ENCODE data around the gene DIP2B. TPM values are rescaled to one million over a fixed set of nuclear protein-coding genes. Genes with fewer than 3 reads are reported as not detected.

The DIP2B gene
- total RNA-seq, 4 donors from 2014 or later, result 27.9 to 31.8 (median 29.8) TPM

GRCh38 chr12:50739611-50740010 is 234.8 kb downstream of the DIP2B start:
- TF ChIP-seq, protein P1, sequence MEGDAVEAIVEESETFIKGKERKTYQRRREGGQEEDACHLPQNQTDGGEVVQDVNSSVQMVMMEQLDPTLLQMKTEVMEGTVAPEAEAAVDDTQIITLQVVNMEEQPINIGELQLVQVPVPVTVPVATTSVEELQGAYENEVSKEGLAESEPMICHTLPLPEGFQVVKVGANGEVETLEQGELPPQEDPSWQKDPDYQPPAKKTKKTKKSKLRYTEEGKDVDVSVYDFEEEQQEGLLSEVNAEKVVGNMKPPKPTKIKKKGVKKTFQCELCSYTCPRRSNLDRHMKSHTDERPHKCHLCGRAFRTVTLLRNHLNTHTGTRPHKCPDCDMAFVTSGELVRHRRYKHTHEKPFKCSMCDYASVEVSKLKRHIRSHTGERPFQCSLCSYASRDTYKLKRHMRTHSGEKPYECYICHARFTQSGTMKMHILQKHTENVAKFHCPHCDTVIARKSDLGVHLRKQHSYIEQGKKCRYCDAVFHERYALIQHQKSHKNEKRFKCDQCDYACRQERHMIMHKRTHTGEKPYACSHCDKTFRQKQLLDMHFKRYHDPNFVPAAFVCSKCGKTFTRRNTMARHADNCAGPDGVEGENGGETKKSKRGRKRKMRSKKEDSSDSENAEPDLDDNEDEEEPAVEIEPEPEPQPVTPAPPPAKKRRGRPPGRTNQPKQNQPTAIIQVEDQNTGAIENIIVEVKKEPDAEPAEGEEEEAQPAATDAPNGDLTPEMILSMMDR (IDR thresholded peaks at IDR 0.05; ENCODE audit: low read depth), result no peak

DNA sequence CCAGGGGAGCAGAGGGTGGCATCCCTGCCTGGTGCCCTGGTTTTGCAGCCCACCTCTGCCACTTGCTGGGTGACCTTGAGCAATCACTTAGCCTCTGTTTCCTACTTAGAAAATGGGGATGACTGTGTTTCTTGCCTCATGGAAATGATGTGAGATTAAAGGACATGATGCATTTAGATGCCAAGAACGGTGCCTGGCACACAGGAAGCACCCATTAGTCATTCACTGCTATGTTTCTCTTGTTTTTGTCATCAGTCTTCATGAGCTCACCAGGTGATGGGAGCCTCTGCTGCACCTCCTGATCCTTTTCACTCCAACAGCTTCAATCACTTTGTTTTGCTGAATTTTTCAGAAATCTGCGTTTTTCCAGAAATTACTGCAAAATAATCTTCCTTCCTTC is 235.5 kb downstream of the DIP2B start:
- TF ChIP-seq, protein P1 (IDR thresholded peaks at IDR 0.05; ENCODE audit: low read depth), result no peak

DNA sequence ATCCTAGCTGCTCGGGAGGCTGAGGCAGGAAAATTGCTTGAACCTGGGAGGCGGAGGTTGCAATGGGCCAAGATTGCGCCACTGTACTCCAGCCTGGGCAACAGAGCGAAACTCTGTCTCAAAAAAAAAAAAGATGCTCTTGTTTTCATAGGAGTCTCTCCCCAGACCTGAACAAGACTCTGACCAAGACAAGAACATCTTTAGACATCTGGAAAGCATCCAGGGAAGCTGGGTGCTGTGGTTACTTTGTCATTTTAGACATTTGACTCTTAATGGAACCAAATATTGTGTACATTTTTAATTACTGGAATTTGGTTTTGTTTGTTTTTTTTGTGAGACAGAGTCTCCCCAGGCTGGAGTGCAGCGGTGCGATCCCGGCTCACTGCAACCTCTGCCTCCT is 238.0 kb downstream of the DIP2B start:
- TF ChIP-seq, protein P1 (IDR thresholded peaks at IDR 0.05; ENCODE audit: low read depth), result no peak

DNA sequence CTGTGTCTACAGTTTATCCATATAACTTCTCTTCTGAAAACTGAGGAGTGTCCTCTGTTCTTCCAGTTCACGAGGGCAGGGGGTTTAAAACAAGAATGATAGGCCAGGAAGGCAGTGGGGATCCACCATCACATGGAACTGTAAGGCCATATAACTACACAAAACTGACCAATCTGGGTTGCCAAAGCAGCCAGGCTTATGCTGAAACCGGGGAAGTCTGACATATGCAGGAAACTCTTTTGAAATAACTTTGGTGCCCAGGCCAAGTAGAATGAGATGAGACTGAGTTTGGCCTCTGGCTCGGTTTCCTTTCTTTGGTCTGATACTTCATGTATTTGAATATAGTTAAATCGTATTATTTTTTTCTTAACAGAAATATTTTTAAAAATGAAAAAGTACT is 241.1 kb downstream of the DIP2B start:
- TF ChIP-seq, protein P1 (IDR thresholded peaks at IDR 0.05; ENCODE audit: low read depth), result no peak

GRCh38 chr12:50746431-50746830 is 241.6 kb downstream of the DIP2B start:
- TF ChIP-seq, protein P1 (IDR thresholded peaks at IDR 0.05; ENCODE audit: low read depth), result no peak

GRCh38 chr12:50747817-50748216 is 243.0 kb downstream of the DIP2B start:
- TF ChIP-seq, protein P1 (IDR thresholded peaks at IDR 0.05; ENCODE audit: low read depth), result no peak

GRCh38 chr12:50749459-50749882 is 244.7 kb downstream of the DIP2B start:
- TF ChIP-seq, protein P1 (IDR thresholded peaks at IDR 0.05; ENCODE audit: low read depth), result no peak

Data from subcutaneous adipose tissue (tissue), 4 donors.